HL-60/S4 treated with retinoic acid at 250 ng/mL for 4 days and 3 days (cell line): ENCODE results near the gene XRCC2.

ENCODE experiments used
- in situ Hi-C: fragments of 300-500 bp; cut with MboI; formaldehyde crosslinking; loops from 2 replicates; pipeline ENCODE4 v1.7.0; 2022; ENCODE audit warnings: low sequenced_read_pairs

XRCC2 gene

GRCh38 chr7:152618427-152618826, 57.5 kb downstream of the XRCC2 start:
- in situ Hi-C loops, result no loop called here

DNA sequence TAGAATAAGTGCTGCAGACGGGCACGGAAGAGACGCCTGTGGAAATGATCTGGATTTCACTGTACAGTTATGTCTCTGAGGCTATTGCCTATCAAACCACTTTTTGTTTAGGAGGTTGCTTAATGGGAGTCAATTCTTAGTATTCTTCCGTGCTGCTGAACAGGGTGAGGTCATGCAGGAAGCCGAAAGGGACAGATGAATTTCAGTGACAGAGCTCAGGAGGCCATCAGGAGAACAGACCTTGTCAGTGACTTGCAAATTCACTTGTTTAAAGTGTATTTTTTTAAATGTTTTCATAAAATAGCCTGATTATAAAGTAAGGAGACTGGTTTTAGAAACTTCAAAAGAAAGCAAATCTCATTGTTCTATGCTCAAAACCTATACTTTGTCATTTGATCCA, 58.9 kb downstream of the XRCC2 start:
- in situ Hi-C loops, result no loop called here

GRCh38 chr7:152615031-152615741, 60.8 kb downstream of the XRCC2 start:
- in situ Hi-C loops, result no loop called here

- in situ Hi-C loops, result no loop called here
These were observed 67.3 kb downstream of the XRCC2 start for GRCh38 chr7:152608656-152609055.

DNA sequence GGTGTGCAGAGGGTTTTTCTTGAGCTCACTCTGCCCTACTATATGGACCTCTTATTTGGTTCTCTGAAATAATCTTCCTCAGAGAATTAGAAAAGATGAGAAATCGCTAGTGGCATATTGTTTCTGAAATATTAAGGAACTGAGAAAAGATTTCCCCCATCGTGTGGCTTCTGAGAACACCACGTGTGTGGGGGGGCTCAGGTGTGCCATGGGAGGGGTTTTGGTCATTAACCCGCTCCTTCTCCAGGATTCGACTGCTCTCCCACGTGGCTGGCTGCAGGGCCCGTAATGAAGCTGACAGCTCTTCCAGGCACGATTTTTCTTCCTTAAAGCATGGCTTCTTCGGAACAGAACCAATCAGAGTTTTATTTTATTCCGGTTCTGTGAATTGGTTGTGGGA, 67.7 kb downstream of the XRCC2 start:
- in situ Hi-C loops, result no loop called here

DNA sequence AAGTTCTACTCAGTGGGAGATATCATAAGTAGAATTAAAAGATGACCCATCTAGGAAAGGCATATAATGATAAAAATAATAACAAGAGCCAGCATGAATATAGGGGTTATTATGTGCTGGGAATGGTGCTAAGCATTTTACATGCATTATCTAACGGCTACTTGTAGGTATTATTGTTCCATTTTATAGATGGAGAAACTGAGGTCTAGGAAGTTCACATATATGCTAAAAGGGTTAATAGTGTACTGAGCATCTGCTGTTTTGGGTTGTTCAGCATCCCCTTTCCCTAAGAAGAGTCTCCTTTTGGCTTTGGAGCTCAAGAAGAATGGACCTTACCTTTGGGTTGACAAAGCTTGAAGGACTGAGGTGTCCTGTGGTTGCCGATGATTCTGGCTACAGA, 68.9 kb downstream of the XRCC2 start:
- in situ Hi-C loops, result no loop called here

- in situ Hi-C loops, result no loop called here
These were observed 73.0 kb downstream of the XRCC2 start for GRCh38 chr7:152602962-152603361.

GRCh38 chr7:152601305-152601798, 74.6 kb downstream of the XRCC2 start:
- in situ Hi-C loops, result no loop called here

DNA sequence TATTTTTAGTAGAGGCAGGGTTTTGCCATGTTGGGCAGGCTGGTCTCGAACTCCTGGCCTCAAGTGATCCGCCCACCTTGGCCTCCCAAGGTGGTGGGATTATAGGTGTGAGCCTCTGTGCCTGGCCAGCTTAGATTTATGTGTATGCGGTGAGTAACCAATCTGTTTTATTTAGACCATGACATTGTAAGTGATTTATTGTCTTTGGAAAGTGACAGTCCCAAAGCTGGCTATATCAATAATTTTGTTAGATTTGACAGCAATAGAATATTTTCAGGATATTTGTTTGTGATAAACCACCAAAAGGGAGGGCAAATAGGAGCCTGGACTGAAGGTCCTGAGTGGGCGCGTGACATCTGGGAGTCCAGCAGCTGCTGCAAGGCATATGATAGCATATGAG, 75.7 kb downstream of the XRCC2 start:
- in situ Hi-C loops, result no loop called here

DNA sequence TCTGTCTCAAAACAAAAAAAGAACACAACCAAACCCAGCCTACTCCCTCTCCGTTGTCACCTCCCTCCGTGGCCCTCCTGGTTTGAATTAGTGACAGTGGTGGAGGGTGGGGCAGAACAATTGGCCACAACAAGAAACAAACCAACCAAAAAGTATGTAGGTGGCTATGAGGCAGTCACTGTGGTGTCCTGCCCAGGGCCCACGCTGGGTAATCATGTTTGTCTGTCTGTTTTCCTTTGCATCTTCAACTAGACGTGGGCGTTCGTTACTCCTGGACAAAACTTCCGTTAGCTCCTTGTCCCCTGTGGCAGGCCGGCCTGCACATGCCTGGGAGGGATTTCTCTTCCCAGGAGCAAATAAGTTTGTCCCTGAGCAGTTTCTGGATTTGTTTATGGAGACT, 78.4 kb downstream of the XRCC2 start:
- in situ Hi-C loops, result no loop called here

GRCh38 chr7:152596824-152597223, 79.1 kb downstream of the XRCC2 start:
- in situ Hi-C loops, result no loop called here
